GM12878 (cell line): ENCODE measurements around the gene IGLON5. TPM values are rescaled to one million over a fixed set of nuclear protein-coding genes. Genes with fewer than 3 reads are reported as not detected.

Source experiments
- ATF7 ChIP-seq: fragments of 450-650 bp; IDR thresholded peaks from 2 replicates; pipeline ENCODE4 v1.6.1; 2016; ENCODE audit warnings: low read depth, mild to moderate bottlenecking
- CEBPB ChIP-seq, 2 experiments: fragments of 150-350 bp in 1 of 2; IDR thresholded peaks; 2 replicates each; pipeline ENCODE4 v1.6.1; 2012 to 2014; ENCODE audit warnings: low read depth in 2 of 2, low read length in 2 of 2, borderline replicate concordance in 1 of 2, inconsistent platforms in 1 of 2
- CHD2 ChIP-seq: IDR thresholded peaks from 2 replicates; pipeline ENCODE4 v1.6.1; 2011; ENCODE audit warnings: low read depth, low read length, improper control_type of control experiment, borderline replicate concordance
- E4F1 ChIP-seq: fragments of 450-650 bp; IDR thresholded peaks from 2 replicates; pipeline ENCODE4 v1.6.1; 2018; ENCODE audit warnings: borderline replicate concordance, mild to moderate bottlenecking; ENCODE audit not compliant: partially characterized antibody
- GABPA ChIP-seq: IDR thresholded peaks from 2 replicates; pipeline ENCODE4 v1.6.1; 2014; ENCODE audit warnings: antibody characterized with exemption, low read depth, mild to moderate bottlenecking, inconsistent platforms
- HDAC6 ChIP-seq: fragments of 200-600 bp; sonication (generic); IDR thresholded peaks from one replicate; pipeline ENCODE4 v1.8.0; 2017; ENCODE audit warnings: antibody characterized with exemption; ENCODE audit not compliant: unreplicated experiment
- IRF3 ChIP-seq: fragments of 450-650 bp; IDR thresholded peaks from 2 replicates; pipeline ENCODE4 v1.6.1; 2014; ENCODE audit warnings: mild to moderate bottlenecking
- NBN ChIP-seq: fragments of 450-650 bp; IDR thresholded peaks from 2 replicates; pipeline ENCODE4 v1.6.1; 2016
- NR2C1 ChIP-seq: fragments of 450-650 bp; IDR thresholded peaks from 2 replicates; pipeline ENCODE4 v1.6.1; 2017; ENCODE audit warnings: antibody characterized with exemption, mild to moderate bottlenecking, moderate library complexity
- NR2C2 ChIP-seq: IDR thresholded peaks from 2 replicates; pipeline ENCODE4 v1.6.1; 2011; ENCODE audit warnings: borderline replicate concordance, low read depth; ENCODE audit not compliant: control insufficient read depth, insufficient read length
- NRF1 ChIP-seq: conservative IDR thresholded peaks from 2 replicates; pipeline ENCODE4 v1.6.1; 2011; ENCODE audit warnings: mild to moderate bottlenecking, low read depth, low read length, improper control_type of control experiment
- PML ChIP-seq: IDR thresholded peaks from 2 replicates; pipeline ENCODE4 v1.6.1; 2012; ENCODE audit warnings: low read length, inconsistent platforms
- POLR2A ChIP-seq: IDR thresholded peaks from 2 replicates; pipeline ENCODE4 v1.6.1; 2011; ENCODE audit warnings: low read depth, mild to moderate bottlenecking, low read length
- POLR2AphosphoS2 ChIP-seq: IDR thresholded peaks from 2 replicates; pipeline ENCODE4 v1.6.1; 2011; ENCODE audit warnings: low read depth, mild to moderate bottlenecking, low read length, improper control_type of control experiment, moderate library complexity
- RAD21 ChIP-seq: IDR thresholded peaks from 2 replicates; pipeline ENCODE4 v1.6.1; 2011; ENCODE audit warnings: mild to moderate bottlenecking, low read depth, low read length, moderate library complexity; ENCODE audit not compliant: insufficient read depth
- RELA ChIP-seq: fragments of 450-650 bp; IDR thresholded peaks from 2 replicates; pipeline ENCODE4 v1.8.0; 2014; ENCODE audit warnings: borderline replicate concordance; ENCODE audit not compliant: partially characterized antibody
- SKIL ChIP-seq: fragments of 450-650 bp; IDR thresholded peaks from 2 replicates; pipeline ENCODE4 v1.6.1; 2017; ENCODE audit warnings: mild to moderate bottlenecking, low read depth, inconsistent platforms; ENCODE audit not compliant: poor library complexity, severe bottlenecking
- ZNF217 ChIP-seq: fragments of 450-650 bp; IDR thresholded peaks from 2 replicates; pipeline ENCODE4 v1.6.1; 2017; ENCODE audit warnings: antibody characterized with exemption, mild to moderate bottlenecking
- ZNF384 ChIP-seq: IDR thresholded peaks from 2 replicates; pipeline ENCODE4 v1.6.1; 2012; ENCODE audit warnings: low read depth, mild to moderate bottlenecking, low read length, improper control_type of control experiment, borderline replicate concordance
- ZNF622 ChIP-seq: fragments of 450-650 bp; IDR thresholded peaks from 2 replicates; pipeline ENCODE4 v1.6.1; 2017; ENCODE audit warnings: mild to moderate bottlenecking, inconsistent platforms
- polyA plus RNA-seq, 11 experiments: library from polyadenylated mRNA; depleted of rRNA in 4 of 11; unstranded in 6 of 11; stranded (reverse) in 5 of 11; fragments of >200 nt; fragmentation: Nextera tagmentation in 4 of 11; fragmentation: Illumina TruSeq in 1 of 11; extraction: Ambion mirVana in 4 of 11; extraction: Trizol in 1 of 11; gene quantifications; 1 replicate in 1 of 11; 2 replicates in 10 of 11; pipeline versions ENCODE4 v1.2.1 to v1.2.3, GENCODE V29; 2011 to 2016; ENCODE audit warnings: inconsistent platforms in 2 of 11, missing spikeins in 2 of 11, low read depth in 1 of 11
- total RNA-seq, 4 experiments: library from RNA; depleted of rRNA in 3 of 4; stranded (reverse); fragments of >200 nt in 3 of 4; fragmentation: Illumina TruSeq in 1 of 4; extraction: Trizol in 1 of 4; gene quantifications; 2 replicates each; pipeline versions ENCODE4 v1.2.1 to v1.2.3, GENCODE V29; 2013 to 2021

The IGLON5 gene
- total and polyA plus RNA-seq, 10 of the 15 experiments (the other 5 are each of a cell fraction or from before 2014, with no cell fraction given), result not detected

GRCh38 chr19:51375504-51376221 is 64.2 kb downstream of the IGLON5 start (continued):
- no peak for TF ChIP-seq HDAC6
- TF ChIP-seq CEBPB (IDR thresholded peaks at IDR 0.05; ENCODE audit: borderline replicate concordance in 1 of 2, low read depth in 2 of 2, low read length in 2 of 2), result no peak
- TF ChIP-seq E4F1, result no peak
- TF ChIP-seq PML, result no peak
- TF ChIP-seq IRF3, result no peak
- peak; percentile 10; the same call in 1 of the 2 replicates for TF ChIP-seq ATF7
- TF ChIP-seq POLR2AphosphoS2, result no peak
- TF ChIP-seq RELA, result no peak
- no peak for TF ChIP-seq RAD21
- TF ChIP-seq SKIL, result peak; percentile 33
- TF ChIP-seq NR2C1, result no peak
- TF ChIP-seq NRF1, result no peak
- TF ChIP-seq CHD2, result no peak
- TF ChIP-seq GABPA, result no peak
- TF ChIP-seq POLR2A, result no peak
- peak; percentile 83 for TF ChIP-seq ZNF384
- TF ChIP-seq NR2C2, result no peak
- no peak for TF ChIP-seq NBN
- no peak for TF ChIP-seq ZNF622
- no peak for TF ChIP-seq ZNF217
